Hematopoietic multipotent progenitor cell (in vitro differentiated cells): ENCODE data around the gene AIRE. TPM values are rescaled to one million over a fixed set of nuclear protein-coding genes. Genes with fewer than 3 reads are reported as not detected.
A peak's percentile ranks its signal among the peaks of the same experiment; 100 is the strongest.
"Not testable (repeated sequence)": the region's sequence is repeated elsewhere in the genome, so short reads cannot be mapped to it uniquely, and the experiment has no call there.

Source experiments
- DNase-seq, 3 donors: peaks; one replicate each; pipeline ENCODE4 v3.0.0-alpha.2; 2011 to 2015; ENCODE audit warnings: low read depth in 2 of 3, low spot score in 2 of 3
- total RNA-seq: library from RNA; depleted of rRNA; stranded (reverse); fragments of >200 nt; gene quantifications from one replicate; pipeline ENCODE4 v1.2.3, GENCODE V29; 2012

Gene AIRE
- total RNA-seq = 0.27 TPM

- peak in 1 of 3 donors; percentile 24 for DNase-seq
Observed at GRCh38 chr21:44285138-44285992, at the start of gene AIRE. AIRE (plus strand) TSS chr21:44285876; CDS start chr21:44286007, 131 bp downstream.

GRCh38 chr21:44240353-44240752, 45.3 kb upstream of the AIRE start:
- not testable (repeated sequence) for DNase-seq

- not testable (repeated sequence) for DNase-seq
Observed at GRCh38 chr21:44240842-44241241, 44.8 kb upstream of the AIRE start, which contains the start of gene ICOSLG. ICOSLG (minus strand) TSS chr21:44240943; CDS start chr21:44240817, 126 bp downstream.

GRCh38 chr21:44241281-44241680, 44.4 kb upstream of the AIRE start:
- not testable (repeated sequence) for DNase-seq

GRCh38 chr21:44243980-44244379, 41.7 kb upstream of the AIRE start:
- not testable (repeated sequence) for DNase-seq

- not testable (repeated sequence) for DNase-seq
Observed at GRCh38 chr21:44247904-44248303, 37.8 kb upstream of the AIRE start.

GRCh38 chr21:44249204-44250037, 36.3 kb upstream of the AIRE start:
- not testable (repeated sequence) for DNase-seq

GRCh38 chr21:44253832-44254710, 31.6 kb upstream of the AIRE start:
- no peak for DNase-seq

GRCh38 chr21:44255511-44255981, 30.1 kb upstream of the AIRE start:
- no peak for DNase-seq

GRCh38 chr21:44258056-44258725, 27.5 kb upstream of the AIRE start:
- no peak for DNase-seq

GRCh38 chr21:44259082-44259705, 26.5 kb upstream of the AIRE start:
- DNase-seq = no peak

GRCh38 chr21:44260066-44260465, 25.6 kb upstream of the AIRE start:
- no peak for DNase-seq

GRCh38 chr21:44260791-44261631, 24.7 kb upstream of the AIRE start:
- no peak for DNase-seq

- DNase-seq = no peak
Observed at GRCh38 chr21:44261675-44262295, 23.9 kb upstream of the AIRE start, which contains the start of gene DNMT3L. DNMT3L (minus strand) TSS chr21:44261897; CDS start chr21:44261259, 638 bp downstream.

- no peak for DNase-seq
Observed at GRCh38 chr21:44262338-44263056, 23.2 kb upstream of the AIRE start.

- DNase-seq = no peak
Observed at GRCh38 chr21:44263221-44263760, 22.4 kb upstream of the AIRE start.

GRCh38 chr21:44263768-44264167, 21.9 kb upstream of the AIRE start:
- no peak for DNase-seq
